HG02588 (cell line): ENCODE measurements around the gene ZDHHC24.

Experiments
- ATAC-seq: cut with Tn5 transposase; IDR thresholded peaks from one replicate; pipeline ENCODE4 v1.9.1; 2021; ENCODE audit warnings: mild to moderate bottlenecking, moderate library complexity; ENCODE audit not compliant: unreplicated experiment

ZDHHC24 gene

GRCh38 chr11:66567787-66568123, 21.9 kb upstream of the ZDHHC24 start:
- no peak for ATAC-seq

DNA sequence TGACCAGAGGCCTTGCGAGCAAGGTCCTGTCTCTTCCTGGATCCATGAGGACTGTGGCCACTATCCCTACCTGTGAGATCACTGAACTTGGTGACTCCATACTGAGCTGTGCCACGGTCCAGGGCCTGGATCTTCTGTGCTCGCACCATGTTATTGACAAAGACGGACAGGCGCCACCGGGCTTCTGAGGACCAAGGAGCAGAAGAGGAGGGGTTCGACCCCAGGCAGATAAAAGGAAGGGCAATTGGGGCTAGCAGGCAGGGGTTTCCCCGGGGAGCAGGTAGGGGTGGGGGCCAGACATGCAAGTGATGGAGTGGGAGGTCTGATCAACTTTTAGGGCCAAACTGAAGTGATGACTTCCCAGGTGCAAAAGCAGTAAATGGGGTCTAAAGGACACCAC, 20.4 kb upstream of the ZDHHC24 start:
- ATAC-seq, result no peak

DNA sequence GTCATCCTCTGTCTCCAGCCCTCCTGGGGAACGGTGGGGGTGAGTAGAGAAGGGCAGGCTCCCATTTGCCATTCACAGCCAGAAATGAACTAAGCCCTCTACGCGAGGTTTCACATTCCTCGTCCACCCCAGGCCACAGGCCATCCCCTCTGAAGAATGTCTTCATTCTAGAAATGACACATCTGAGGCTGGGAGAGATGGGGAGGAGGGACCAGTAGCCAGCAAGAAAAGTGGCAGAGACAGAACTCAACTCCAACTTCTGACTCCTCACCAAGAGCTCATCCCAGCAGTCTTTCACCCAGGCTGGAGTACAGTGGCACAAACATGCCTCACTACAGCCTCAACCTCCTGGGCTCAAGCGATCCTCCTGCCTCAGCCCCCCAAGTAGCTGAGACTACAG, 19.1 kb upstream of the ZDHHC24 start:
- no peak for ATAC-seq

DNA sequence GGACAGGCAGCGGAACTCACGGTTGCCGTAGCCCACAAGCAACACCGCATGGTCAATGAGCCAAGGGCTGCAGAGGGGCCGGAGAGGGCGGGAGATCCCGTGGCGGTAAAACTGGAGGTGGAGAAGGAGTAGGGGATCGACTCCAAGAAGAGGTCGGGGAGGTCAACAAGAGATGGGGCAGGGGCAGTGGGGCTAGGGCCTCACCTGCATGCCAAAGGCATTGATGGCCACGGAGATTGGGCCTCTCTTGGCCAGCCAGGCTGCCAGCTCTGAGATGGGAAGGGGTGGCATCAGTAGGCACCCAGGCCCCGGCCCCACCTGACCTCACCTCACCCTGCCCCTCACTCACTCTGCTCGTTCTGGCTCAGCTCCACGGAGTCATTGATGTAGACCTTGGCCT, 18.7 kb upstream of the ZDHHC24 start:
- ATAC-seq, result no peak

DNA sequence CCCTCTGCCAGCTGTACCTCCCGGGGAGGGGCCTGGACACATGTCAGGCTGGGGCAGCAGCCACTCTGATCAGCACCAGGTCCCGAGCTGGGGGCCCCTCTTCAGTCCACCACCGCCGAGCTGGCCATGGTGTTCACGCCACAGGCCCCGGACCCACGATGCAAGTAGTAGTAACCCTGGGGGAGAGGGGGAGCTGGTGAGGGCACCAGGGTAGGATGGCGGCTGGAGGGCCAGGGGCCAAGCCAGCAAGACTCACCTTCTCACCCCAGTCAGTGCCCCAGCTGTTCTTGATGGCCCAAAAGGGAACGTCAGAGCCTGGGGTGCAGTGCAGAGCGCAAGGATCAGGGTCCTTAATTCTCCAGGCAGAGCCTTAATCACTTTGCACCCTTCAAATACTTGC, 18.0 kb upstream of the ZDHHC24 start:
- no peak for ATAC-seq

GRCh38 chr11:66562907-66563583, 17.2 kb upstream of the ZDHHC24 start:
- ATAC-seq, result no peak

- ATAC-seq, result no peak
Measured at GRCh38 chr11:66562275-66562674, 16.4 kb upstream of the ZDHHC24 start.

DNA sequence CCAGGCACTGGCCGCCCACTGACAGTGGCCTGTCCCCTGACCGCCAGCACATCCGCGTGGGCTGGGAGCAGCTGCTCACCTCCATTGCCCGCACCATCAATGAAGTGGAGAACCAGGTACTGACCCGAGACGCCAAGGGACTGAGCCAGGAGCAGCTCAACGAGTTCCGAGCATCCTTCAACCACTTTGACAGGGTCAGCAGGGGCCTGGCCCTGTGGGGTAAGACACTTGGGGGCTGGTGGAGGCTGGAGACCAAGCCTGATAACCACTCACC, 16.1 kb upstream of the ZDHHC24 start:
- ATAC-seq, result no peak

DNA sequence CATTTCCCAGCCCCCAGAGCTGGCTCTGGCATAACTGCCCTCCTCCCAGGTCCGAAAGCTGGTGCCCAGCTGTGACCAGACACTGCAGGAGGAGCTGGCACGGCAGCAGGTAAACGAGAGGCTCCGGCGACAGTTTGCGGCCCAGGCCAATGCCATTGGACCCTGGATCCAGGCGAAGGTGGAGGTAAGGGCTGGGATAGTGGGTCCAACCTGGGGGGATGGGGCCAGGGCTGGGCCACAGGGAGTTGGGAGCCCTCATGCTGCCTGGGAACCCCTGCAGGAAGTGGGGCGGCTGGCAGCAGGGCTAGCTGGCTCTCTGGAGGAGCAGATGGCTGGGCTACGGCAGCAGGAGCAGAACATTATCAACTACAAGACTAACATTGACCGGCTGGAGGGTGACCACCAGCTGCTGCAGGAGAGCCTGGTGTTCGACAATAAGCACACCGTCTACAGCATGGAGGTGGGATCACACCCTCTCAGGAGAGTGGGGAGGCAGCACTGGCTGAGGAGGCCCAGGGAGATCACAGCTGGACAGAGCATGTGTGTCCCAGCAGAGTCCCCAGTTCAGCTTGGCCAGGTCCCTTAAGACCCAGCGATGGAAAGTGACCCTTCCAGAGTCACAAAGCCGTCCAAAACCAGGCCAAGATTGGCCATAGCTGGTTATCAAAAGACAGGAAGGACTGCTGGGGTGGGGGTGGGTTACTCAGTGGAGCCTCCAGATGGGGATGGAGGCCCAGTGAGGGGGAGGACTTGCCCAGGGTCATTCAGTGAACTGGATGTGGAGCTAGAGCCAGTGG, 15.5 kb upstream of the ZDHHC24 start:
- ATAC-seq, result no peak

DNA sequence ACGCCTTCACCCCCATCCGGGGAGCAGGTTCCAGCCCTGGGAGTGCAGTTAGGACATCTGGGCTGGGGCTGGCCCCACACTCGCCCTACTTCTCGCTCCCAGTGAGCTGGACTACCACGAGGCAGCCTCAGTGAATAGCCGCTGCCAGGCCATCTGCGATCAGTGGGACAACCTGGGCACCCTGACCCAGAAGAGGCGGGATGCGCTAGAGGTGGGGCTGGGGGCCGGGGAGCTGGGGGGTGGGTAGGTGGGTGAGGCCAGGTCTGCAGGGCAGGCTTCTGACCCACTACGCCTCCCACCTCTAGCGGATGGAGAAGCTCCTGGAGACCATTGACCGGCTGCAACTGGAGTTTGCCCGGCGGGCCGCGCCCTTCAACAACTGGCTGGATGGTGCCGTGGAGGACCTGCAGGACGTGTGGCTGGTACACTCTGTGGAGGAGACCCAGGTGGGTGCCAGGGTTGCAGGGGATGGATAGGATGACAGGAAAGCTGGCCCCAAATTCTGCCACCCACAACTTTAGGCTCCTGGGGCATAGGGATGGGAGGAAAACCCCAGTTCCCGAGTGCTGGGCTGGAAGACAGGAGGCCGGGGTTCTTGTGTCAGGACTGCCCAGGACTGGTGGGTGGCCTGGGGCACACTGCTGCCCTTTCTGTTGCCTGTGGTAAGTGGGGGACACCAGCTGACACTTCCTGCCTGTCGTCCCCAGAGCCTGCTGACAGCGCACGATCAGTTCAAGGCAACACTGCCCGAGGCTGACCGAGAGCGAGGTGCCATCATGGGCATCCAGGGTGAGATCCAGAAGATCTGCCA, 14.2 kb upstream of the ZDHHC24 start:
- no peak for ATAC-seq

GRCh38 chr11:66559142-66559865, 13.5 kb upstream of the ZDHHC24 start:
- no peak for ATAC-seq

GRCh38 chr11:66557733-66558326, 12.0 kb upstream of the ZDHHC24 start:
- ATAC-seq, result no peak

GRCh38 chr11:66556086-66556485, 10.2 kb upstream of the ZDHHC24 start:
- ATAC-seq, result no peak

GRCh38 chr11:66555416-66555815, 9.6 kb upstream of the ZDHHC24 start:
- no peak for ATAC-seq

DNA sequence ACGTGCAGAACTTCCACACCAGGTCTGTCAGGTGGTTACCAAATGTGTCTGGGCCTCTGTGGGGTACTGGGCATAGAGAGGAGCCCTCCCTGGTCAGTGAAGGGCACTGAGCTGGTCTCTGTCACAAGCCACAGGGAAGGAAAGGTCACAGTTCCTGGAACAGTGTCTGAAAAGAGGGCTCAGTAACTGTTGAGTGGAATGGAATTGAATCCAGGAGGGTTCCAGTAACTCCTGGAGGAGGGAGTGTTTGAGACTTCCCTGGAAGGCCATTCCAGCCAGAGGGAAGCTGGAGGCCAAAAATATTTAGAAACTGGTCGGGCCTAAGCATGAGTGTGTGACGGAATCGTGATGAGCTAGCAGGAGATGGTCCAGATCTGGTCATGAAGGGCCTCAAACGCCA, 8.8 kb upstream of the ZDHHC24 start:
- no peak for ATAC-seq

DNA sequence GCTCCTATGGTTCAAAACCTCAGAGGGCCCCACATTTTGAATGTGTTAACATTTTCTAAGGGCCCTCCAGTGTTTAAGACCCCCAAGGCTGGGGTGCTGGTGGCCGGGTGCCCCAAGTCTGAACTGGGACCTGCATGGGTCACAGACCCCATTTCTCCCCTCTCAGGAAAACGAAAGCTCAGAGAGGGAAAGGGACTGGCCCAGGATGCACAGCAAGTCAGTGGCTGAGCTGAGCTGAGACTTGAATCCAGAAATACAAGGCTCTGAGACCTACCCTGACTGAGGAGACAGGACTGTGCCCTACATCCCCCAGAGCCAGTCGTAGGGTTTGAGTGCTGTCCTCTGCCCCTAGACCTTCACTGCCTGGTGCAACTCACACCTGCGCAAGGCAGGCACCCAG, 5.0 kb upstream of the ZDHHC24 start:
- no peak for ATAC-seq

GRCh38 chr11:66549696-66550095, 3.8 kb upstream of the ZDHHC24 start:
- ATAC-seq, result no peak

- ATAC-seq, result no peak
Measured at GRCh38 chr11:66548774-66549630, 3.2 kb upstream of the ZDHHC24 start.

- ATAC-seq, result no peak
Measured at GRCh38 chr11:66548041-66548440, 2.2 kb upstream of the ZDHHC24 start.

GRCh38 chr11:66547662-66548009, 1.8 kb upstream of the ZDHHC24 start:
- ATAC-seq, result no peak
